Measurements from ENCODE around the gene U2AF1.
"Not testable (repeated sequence)": the region's sequence is repeated elsewhere in the genome, so short reads cannot be mapped to it uniquely, and the experiment has no call there.

DNA sequence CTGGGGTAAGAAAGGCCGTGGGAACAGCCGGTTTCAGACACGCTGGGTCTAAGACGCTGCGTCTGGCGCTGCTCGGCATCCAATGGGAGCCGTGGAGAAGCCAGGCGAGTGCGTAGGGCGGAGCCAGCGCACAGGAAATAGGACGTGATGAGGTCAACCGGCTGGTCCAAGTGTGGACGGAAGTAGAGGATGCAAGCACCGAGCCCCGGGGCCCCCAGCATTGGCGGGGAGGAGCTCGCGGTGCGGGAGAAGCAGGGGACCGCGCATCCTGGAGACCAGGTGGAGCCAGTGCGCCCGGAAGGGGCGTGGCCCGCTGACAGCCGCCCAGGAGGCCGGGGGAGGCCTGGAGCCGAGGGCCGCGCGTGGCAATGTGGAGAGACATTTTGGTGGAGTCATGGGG, 46.2 kb upstream of the U2AF1 start:
- TF ChIP-seq, protein P1, sequence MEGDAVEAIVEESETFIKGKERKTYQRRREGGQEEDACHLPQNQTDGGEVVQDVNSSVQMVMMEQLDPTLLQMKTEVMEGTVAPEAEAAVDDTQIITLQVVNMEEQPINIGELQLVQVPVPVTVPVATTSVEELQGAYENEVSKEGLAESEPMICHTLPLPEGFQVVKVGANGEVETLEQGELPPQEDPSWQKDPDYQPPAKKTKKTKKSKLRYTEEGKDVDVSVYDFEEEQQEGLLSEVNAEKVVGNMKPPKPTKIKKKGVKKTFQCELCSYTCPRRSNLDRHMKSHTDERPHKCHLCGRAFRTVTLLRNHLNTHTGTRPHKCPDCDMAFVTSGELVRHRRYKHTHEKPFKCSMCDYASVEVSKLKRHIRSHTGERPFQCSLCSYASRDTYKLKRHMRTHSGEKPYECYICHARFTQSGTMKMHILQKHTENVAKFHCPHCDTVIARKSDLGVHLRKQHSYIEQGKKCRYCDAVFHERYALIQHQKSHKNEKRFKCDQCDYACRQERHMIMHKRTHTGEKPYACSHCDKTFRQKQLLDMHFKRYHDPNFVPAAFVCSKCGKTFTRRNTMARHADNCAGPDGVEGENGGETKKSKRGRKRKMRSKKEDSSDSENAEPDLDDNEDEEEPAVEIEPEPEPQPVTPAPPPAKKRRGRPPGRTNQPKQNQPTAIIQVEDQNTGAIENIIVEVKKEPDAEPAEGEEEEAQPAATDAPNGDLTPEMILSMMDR (conservative IDR thresholded peaks at IDR 0.05 in 1 of 2, IDR thresholded peaks at IDR 0.05 in 1 of 2; ENCODE audit: low read depth in 1 of 2, low read length in 2 of 2), result not testable (repeated sequence)
- TF ChIP-seq EZH2 (IDR thresholded peaks at IDR 0.05; ENCODE audit: low read length, missing control alignments), result not testable (repeated sequence)

All from fibroblast of lung (primary cell).